Measurements from ENCODE around the gene ANKRD34C. TPM values are rescaled to one million over a fixed set of nuclear protein-coding genes. Genes with fewer than 3 reads are reported as not detected.
"Not testable (repeated sequence)": the region's sequence is repeated elsewhere in the genome, so short reads cannot be mapped to it uniquely, and the experiment has no call there.

The ANKRD34C gene
- total RNA-seq, 1 donor from 2014 or later, result not detected

DNA sequence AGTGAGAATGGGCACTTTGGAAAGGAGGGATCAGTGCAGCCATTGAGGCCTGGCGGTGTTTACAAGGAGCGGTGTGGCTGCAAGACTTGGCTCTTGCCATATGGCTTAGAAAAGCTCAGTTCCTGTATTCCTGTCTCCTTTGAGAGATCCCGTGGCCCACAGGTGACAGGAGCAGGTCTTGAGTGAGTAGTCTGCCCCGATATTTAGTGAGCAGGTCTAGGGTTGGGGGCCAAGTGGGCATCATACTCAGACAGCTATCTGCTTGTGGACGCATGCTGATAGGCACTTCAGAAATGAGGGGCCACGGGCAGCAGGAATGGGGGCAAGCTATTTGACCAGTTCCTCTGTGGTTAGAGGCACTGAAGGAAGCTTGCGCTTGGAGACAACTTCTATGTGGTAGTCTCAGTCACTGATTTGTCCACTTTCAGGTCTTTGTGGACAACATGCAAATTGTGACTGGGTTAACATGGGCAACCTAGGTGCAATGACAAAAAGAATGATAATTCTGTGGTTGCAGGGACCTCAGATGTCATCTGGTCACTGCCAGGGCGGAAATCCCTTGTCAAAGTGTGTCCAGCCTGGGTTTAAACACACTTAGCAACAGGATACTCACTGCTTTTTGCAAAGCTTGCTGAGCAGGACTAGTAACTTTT is 29.5 kb downstream of the ANKRD34C start:
- DNase-seq, result no peak

GRCh38 chr15:79314186-79314585 is 31.7 kb downstream of the ANKRD34C start:
- no peak for DNase-seq

DNA sequence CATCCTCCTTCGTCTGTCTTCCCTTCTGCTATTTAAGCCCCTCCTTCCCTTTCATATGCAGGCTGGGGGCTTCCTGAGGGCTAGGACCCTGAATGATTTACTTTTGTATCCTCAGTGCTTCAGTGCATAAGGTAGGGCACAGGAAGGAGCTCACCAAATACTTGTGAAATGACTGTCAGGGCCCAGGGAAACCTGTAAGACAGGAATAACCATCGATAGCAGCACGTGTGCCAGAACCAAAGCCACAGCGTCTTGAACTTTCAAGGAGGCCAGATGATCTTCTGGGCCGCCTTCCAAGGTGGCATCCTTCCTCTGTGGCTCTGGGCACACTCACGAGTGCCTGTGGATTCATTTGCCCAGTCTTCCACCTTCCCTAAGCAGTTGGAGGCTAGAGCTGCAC is 32.3 kb downstream of the ANKRD34C start:
- DNase-seq, result no peak

DNA sequence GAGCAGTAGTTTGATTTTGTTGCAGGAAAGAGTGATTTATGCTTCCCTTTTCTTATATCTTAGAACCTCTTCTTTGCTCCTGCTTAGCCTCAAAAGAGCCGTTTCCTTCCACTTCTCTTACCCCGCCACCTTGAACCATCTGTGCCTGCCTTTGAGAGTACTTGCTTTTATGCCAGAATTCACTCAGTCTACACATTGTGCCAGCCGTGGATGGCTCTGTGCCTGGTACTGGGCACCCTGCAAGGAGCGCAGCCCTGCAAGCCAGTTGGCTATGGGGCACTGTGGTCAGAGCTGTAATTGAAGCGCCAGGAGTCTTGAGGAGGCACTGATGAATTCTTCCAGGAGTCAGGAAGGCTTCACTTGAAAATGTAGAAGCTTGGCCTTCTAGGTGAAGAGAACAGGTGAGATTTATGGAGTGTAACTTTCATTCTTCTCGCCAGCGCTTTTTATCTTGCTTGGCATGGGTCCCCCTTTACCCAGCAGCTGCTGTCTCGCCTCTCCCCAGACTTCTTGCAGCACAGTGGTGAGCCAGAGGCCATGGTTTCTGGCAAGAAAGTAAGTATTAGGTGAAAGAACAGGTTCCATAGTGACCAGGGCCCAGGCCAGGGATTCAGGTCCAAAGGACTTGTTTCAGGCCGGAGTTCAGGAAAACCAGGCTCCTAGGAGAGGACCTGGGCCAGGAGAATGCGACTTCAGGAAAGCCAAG is 33.3 kb downstream of the ANKRD34C start:
- DNase-seq, result no peak

DNA sequence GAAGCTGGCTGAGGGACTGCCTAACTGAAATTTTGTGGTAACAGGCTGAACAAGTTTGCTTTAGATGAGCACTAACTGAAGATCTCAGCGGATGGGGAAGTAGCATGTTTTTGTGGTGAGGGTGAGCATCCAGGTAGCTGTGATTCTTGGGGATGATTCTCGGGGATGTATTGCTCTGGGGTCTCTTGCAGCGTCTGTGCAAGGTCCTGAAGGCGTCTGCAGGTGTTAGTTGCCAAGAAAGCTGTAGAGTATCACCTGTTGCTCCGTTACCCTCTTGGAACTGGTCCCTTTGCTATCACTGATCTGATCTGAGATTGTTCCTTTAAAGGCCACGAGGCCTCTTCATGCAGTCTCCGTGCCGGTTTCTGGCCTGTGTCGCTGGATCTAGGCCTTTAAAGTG is 34.3 kb downstream of the ANKRD34C start:
- DNase-seq, result no peak

DNA sequence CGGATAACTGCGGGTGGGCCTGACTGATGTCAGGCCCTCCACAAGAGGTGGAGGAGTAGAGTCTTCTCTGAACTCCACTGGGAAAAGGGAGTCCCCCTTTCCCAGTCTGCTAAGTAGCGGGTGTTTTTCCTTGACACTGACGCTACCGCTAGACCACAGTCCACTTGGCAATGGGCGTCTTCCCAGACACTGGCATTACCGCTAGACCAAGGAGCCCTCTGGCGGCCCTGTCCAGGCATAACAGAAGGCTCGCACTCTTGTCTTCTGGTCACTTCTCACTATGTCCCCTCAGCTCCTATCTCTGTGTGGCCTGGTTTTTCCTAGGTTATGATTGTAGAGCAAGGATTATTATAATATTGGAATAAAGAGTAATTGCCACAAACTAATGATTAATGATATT is 37.5 kb downstream of the ANKRD34C start:
- DNase-seq, result not testable (repeated sequence)

DNA sequence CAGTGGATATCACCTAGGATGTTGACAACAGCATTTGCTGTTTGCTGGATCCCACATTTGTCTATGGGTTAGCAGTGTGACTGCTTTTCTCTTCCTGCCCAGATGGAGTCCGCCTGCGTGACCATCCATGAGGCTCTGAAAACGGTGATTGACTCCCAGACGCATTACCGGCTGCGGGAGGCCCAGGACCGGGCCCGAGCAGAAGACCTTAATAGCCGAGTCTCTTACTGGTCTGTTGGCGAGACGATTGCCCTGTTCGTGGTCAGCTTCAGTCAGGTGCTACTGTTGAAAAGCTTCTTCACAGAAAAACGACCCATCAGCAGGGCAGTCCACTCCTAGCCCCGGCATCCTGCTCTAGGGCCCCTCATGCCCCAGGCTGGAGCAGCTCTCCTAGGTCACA is 39.4 kb downstream of the ANKRD34C start:
- DNase-seq, result no peak

DNA sequence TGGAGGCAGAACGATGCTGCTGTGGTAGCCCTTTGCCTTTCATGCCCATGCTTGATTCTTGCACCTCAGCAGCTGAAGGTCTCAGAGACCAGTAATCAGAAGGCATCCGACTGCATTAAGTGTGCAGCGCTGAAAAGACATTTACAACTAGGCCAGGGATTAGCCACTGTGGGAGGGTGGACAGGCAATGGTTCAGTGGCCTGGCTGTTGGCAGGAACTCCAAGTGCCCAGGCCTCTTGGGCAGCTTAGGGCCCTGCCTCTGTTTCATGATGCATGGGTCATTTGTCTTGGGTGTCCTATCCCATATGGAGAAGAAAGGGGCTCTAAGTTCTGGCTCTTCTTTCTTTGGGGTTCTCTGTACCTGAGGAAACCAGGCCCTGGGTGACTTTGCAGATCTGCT is 39.8 kb downstream of the ANKRD34C start:
- DNase-seq, result no peak

DNA sequence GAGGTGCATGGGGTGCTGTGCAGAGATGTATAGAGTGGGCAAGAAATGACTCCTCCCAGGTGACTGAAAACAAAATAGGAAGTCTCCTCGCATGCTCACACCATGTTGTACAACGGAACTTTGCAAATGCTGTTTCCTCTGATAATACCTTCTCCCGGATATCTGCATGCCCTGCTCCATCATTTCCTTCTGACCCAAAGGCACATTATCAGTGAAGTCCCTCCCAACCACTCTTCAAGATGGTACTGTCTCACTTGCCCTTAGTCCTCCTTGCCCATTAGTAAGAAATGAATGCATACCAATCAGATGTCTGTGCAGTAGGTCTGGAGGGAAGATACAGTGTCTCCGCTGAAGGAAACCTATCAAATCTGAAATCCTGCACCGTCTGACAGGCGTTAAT is 40.4 kb downstream of the ANKRD34C start:
- no peak for DNase-seq

DNA sequence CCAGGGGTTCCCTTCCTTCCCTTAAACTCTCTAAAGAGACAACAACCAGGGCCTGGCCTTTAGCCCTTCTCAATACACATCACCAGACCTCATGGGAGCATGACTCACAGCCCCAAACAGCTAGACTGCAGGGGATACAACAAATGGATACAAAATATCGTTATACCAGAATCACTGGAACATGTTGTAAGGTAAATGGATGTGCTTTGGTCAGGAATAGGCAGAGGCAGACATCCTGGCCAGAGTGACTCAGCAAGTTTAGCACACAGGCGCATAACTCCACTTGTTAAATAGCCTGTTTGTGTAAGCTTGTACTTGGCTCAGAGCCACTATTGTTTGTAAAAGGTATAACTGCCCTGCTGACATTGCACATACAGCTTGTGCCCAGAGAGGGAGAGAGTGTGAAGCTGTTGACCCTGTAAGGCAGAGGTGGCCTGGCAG is 46.7 kb downstream of the ANKRD34C start:
- DNase-seq, result no peak

Other genes with a start within 250 kb of the ANKRD34C start
- gene RASGRF1, start 191.9 kb upstream of the ANKRD34C start, total RNA-seq, result 0.30 TPM
- 43.4 TPM for gene TMED3, start 28.4 kb downstream of the ANKRD34C start, total RNA-seq
- 2.6 TPM for gene MINAR1, start 149.6 kb downstream of the ANKRD34C start, total RNA-seq